Activated CD8-positive, alpha-beta memory T cell treated with anti-CD3 and anti-CD28 coated beads, Interleukin-2, amount 50 U/mL, for 4 hours (primary cell): Measurements from ENCODE around the gene HES2.
"Not testable (repeated sequence)": the region's sequence is repeated elsewhere in the genome, so short reads cannot be mapped to it uniquely, and the experiment has no call there.

Experiments
- DNase-seq: peaks from one replicate; pipeline ENCODE4 v3.0.0-alpha.2; 2020

The HES2 gene

GRCh38 chr1:6453895-6454855 lies 34.5 kb upstream of the HES2 start:
- not testable (repeated sequence) for DNase-seq

- DNase-seq: no peak
Observed at GRCh38 chr1:6450943-6451373, 31.2 kb upstream of the HES2 start.

GRCh38 chr1:6450486-6450885 lies 30.8 kb upstream of the HES2 start:
- DNase-seq: not testable (repeated sequence)

- DNase-seq: no peak
Observed at GRCh38 chr1:6450005-6450450, 30.3 kb upstream of the HES2 start.

GRCh38 chr1:6448749-6449631 lies 29.3 kb upstream of the HES2 start:
- no peak for DNase-seq

GRCh38 chr1:6447818-6448748 lies 28.4 kb upstream of the HES2 start:
- peak; percentile 59 for DNase-seq

- no peak for DNase-seq
Observed at GRCh38 chr1:6447016-6447817, 27.5 kb upstream of the HES2 start.

GRCh38 chr1:6446665-6447015 lies 26.9 kb upstream of the HES2 start:
- DNase-seq: no peak

- DNase-seq: not testable (repeated sequence)
Observed at GRCh38 chr1:6445929-6446328, 26.2 kb upstream of the HES2 start.

- DNase-seq: peak; percentile 43
Observed at GRCh38 chr1:6445062-6445763, 25.5 kb upstream of the HES2 start.

GRCh38 chr1:6444377-6444776 lies 24.7 kb upstream of the HES2 start:
- no peak for DNase-seq

- DNase-seq: no peak
Observed at GRCh38 chr1:6443339-6444115, 23.8 kb upstream of the HES2 start.

GRCh38 chr1:6441586-6441985 lies 21.9 kb upstream of the HES2 start:
- DNase-seq: no peak

- DNase-seq: peak; percentile 74
Observed at GRCh38 chr1:6440198-6441126, 20.7 kb upstream of the HES2 start.

GRCh38 chr1:6438047-6438525 lies 18.4 kb upstream of the HES2 start:
- DNase-seq: peak; percentile 74

GRCh38 chr1:6437012-6437700 lies 17.4 kb upstream of the HES2 start:
- DNase-seq: not testable (repeated sequence)

GRCh38 chr1:6436277-6436676 lies 16.6 kb upstream of the HES2 start:
- DNase-seq: not testable (repeated sequence)

- no peak for DNase-seq
Observed at GRCh38 chr1:6435547-6435946, 15.8 kb upstream of the HES2 start.
